Measurements from ENCODE around the gene SH2B2.

Gene SH2B2

DNA sequence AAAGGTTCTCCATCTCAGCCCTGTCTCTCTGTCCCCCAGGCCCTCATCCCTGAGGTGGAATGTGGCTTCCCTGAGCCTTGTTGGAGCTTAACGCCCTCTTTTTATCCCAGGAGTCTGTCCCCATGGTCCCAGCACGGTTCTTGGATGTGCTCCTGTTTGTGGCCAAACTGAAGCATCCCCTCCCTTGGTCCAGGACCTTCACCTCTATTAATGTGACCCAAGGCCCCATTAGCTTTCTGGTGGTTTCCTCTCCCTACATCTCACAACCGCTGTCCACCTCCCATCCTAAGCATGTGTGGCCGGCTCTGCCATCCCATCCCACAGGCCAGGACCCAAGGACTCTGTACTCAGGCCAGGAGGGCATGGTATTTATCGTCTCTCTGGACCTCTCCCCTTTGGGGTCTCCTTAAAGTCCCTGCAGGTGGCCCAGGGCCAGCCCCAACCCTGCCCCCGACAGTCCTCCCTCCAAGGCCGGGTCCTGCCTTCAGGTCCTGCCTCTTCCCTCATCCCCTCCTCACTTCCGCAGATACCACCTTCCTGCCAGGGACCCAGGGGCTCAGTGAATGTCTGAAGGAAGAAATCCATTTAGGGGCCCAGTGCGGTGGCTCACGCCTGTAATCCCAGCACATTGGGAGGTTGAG lies 15.4 kb upstream of the SH2B2 start:
- Histone ChIP-seq H3K27me3 (ENCODE audit: insufficient read depth, low read depth, severe bottlenecking) (no peaks in the 10 kb centered on the region), H3K36me3 (no peaks in the 10 kb centered on the region), H3K9me3 (ENCODE audit: severe bottlenecking) (no peaks in the 10 kb centered on the region), H3K4me3 (ENCODE audit: low read depth, low read length) (no peak overlapping the region), H3K27ac (no peak overlapping the region)
- no peak for DNase-seq
- TF ChIP-seq, protein P1, sequence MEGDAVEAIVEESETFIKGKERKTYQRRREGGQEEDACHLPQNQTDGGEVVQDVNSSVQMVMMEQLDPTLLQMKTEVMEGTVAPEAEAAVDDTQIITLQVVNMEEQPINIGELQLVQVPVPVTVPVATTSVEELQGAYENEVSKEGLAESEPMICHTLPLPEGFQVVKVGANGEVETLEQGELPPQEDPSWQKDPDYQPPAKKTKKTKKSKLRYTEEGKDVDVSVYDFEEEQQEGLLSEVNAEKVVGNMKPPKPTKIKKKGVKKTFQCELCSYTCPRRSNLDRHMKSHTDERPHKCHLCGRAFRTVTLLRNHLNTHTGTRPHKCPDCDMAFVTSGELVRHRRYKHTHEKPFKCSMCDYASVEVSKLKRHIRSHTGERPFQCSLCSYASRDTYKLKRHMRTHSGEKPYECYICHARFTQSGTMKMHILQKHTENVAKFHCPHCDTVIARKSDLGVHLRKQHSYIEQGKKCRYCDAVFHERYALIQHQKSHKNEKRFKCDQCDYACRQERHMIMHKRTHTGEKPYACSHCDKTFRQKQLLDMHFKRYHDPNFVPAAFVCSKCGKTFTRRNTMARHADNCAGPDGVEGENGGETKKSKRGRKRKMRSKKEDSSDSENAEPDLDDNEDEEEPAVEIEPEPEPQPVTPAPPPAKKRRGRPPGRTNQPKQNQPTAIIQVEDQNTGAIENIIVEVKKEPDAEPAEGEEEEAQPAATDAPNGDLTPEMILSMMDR (IDR thresholded peaks at IDR 0.05; ENCODE audit: low read depth, low read length), result no peak

DNA sequence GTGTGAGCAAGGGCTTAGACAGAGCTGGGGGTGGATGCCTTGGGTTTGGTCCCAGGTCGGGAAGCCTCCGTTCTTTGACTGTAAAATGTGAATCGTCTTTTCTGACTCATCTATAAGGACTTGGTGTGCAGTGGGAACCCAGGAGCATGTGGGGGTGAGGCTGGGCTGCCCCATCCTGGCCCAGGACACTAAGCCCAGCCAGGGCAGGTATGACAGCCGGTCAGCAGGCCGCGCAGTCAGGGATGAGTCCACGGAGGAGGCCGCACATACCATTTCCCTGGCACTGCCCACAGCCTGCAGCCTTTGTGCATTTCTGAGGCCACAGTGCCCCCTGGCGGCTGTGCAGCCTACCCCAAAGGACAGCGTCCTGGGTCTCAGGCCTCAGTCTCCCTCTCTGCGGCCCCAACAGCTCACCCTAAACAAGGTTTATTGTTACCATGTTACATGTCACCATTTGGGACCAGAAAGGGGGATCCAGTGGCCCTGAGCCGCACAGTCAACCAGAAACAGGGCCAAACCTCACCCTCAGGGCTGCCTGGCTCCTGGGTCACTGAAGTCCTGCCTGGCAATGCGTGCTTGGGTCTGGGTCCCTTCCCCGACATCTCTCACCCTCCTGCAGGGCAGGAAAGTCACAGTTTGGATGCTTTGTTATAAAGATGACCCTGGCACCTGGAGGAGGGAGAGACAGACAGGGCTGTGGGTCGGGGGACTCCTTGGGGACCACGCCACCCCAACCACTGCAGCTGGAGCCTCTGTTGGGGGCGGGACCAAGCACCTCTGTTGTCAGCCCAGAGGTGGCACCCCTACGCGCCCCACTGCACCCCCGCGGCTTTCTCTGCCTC lies 14.4 kb upstream of the SH2B2 start:
- Histone ChIP-seq H3K27ac (no peak overlapping the region), H3K4me3 (ENCODE audit: low read depth, low read length) (no peak overlapping the region)

DNA sequence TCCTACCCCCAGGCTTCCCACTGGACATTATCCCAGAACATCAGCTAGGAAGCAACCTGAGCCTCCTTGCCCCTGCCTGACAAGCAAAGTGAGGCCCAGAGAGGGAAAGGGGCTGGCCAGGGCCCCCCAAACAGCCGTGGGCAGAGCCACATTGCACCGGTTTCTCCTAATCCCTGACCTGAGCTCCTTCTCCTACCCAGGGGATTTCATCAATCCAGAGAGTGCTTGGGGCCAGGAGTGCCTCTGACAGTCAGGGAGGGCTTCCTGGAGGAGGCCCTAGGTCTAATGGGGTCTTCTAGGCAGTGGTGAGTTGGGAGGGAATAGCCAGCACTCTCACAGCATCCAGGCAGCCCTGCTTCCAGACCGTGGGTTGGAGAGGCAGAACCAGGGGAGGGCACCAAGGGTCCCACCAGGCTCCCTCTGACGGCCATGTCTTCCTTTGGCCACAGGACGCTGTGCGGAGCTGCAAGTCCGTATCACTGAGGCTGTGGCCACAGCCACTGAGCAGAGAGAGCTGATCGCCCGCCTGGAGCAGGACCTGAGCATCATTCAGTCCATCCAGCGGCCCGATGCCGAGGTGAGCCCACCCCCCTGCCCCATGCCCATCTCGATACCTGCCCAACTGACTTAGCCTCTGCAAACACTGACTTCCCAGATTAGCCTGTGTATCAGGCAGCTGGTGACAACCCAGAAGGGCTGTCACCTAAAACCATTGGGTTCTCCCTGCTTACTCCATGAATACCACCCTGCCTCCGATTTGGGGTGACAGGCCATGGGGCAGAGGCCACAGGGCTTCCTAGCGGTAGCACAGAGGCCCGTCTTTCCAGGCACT lies 13.5 kb upstream of the SH2B2 start:
- Histone ChIP-seq H3K9me3 (ENCODE audit: severe bottlenecking) (no peaks in the 10 kb centered on the region), H3K4me3 (ENCODE audit: low read depth, low read length) (no peak overlapping the region), H3K36me3 (no peaks in the 10 kb centered on the region), H3K27ac (no peak overlapping the region), H3K27me3 (ENCODE audit: insufficient read depth, low read depth, severe bottlenecking) (no peaks in the 10 kb centered on the region)
- TF ChIP-seq, protein P1 (IDR thresholded peaks at IDR 0.05; ENCODE audit: low read depth, low read length), result no peak
- no peak for DNase-seq

More for the DNA sequence above, 14.4 kb upstream of the SH2B2 start:
- Histone ChIP-seq H3K36me3 (no peaks in the 10 kb centered on the region), H3K9me3 (ENCODE audit: severe bottlenecking) (no peaks in the 10 kb centered on the region), H3K27me3 (ENCODE audit: insufficient read depth, low read depth, severe bottlenecking) (no peaks in the 10 kb centered on the region)
- peak; percentile 80 for DNase-seq
- TF ChIP-seq, protein P1 (IDR thresholded peaks at IDR 0.05; ENCODE audit: low read depth, low read length), result peak; percentile 96

DNA sequence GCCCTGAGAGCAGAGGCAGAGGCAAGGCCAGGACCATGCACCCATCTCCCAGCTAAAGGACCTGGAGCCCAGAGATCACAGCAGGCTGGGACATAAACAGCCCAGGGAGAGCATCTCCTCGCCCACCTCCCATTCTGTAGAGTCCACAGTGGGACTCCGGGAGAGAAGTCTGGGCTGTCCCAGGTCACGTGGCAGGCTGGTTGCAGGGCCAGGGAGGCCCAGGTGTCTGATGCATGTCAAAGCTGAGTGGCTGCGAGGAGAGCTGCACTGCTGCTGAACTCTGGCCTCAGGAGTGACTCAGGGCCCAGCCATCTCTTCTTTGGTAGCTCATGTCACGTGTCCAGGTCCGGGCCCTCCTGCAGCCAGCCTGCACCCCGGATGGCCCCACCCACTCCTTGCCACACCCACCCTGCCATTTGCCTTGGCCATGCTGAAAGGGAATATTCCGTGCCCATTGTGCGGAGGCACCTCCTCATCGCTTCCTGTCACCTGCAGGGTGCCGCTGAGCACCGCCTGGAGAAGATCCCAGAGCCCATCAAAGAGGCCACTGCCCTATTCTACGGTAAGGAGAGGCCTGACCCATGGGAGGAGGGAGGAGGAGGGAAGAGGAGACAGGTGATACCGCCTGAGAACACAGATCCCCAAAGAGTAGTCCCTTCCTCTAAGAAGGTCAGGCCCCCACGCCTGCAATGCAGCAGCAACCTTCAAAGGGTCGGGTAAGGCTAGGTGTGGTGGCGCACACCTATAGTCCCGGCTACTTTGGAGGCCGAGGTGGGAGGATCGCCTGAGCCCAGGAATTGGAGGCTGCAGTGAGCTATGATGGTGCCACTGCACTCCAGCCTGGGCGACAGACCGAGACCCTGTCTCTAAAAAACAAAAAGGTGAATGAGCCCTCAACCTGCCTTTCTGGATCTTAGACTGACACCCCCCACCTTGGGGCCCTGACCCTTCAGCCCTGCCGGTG lies 12.6 kb upstream of the SH2B2 start:
- no peak overlapping the region for H3K27ac ChIP-seq
- H3K36me3 ChIP-seq, result no peaks in the 10 kb centered on the region
- no peak overlapping the region for H3K4me3 ChIP-seq (ENCODE audit: low read depth, low read length)
- TF ChIP-seq, protein P1 (IDR thresholded peaks at IDR 0.05; ENCODE audit: low read depth, low read length), result no peak
- no peak for DNase-seq
- no peaks in the 10 kb centered on the region for H3K27me3 ChIP-seq (ENCODE audit: insufficient read depth, low read depth, severe bottlenecking)
- H3K9me3 ChIP-seq (ENCODE audit: severe bottlenecking), result no peaks in the 10 kb centered on the region

DNA sequence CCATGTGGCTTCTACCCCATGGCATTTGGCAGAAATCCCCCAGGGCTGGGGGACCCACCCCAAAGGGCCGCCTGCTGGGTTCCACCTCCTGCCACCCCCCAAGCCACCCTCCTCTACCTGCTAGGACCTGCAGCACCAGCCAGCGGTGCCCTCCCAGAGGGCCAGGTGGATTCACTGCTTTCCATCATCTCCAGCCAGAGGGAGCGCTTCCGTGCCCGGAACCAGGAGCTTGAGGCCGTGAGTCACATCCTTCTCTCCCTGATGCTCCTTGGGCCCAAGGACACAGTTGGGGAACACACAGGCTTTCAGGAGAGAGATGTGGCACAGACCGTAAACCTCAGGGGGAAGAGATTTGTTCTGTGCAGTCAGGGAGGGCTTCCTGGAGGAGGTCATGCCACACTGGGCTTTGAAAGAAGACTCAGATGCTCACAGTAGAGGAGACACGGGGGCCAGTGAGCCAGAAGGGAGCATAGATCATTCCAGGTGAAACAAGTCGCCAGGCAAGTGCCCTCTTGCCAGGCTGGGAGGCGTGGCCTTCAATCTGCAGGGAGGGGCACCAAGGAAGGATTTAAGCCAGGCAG lies 11.5 kb upstream of the SH2B2 start:
- H3K9me3 ChIP-seq (ENCODE audit: severe bottlenecking), result no peaks in the 10 kb centered on the region
- no peak overlapping the region for H3K4me3 ChIP-seq (ENCODE audit: low read depth, low read length)
- H3K27me3 ChIP-seq (ENCODE audit: insufficient read depth, low read depth, severe bottlenecking), result no peaks in the 10 kb centered on the region
- no peaks in the 10 kb centered on the region for H3K36me3 ChIP-seq
- TF ChIP-seq, protein P1 (IDR thresholded peaks at IDR 0.05; ENCODE audit: low read depth, low read length), result no peak
- no peak overlapping the region for H3K27ac ChIP-seq
- no peak for DNase-seq

Measured in WERI-Rb-1 (cell line).